GM12891 (cell line): ENCODE data around the gene ASCC2.

ENCODE experiments used
- DNase-seq: peaks from one replicate; pipeline ENCODE4 v3.0.0; 2011; ENCODE audit warnings: low spot score; ENCODE audit not compliant: insufficient read length
- FAIRE-seq: peaks from 2 replicates; lab custom pipeline; 2011; peaks lifted over from hg19 to GRCh38; lab: Jason Lieb, UNC
- PAX5 ChIP-seq: IDR thresholded peaks from 2 replicates; pipeline ENCODE4 v1.6.1; 2011; ENCODE audit warnings: low read length, moderate library complexity, mild to moderate bottlenecking; ENCODE audit not compliant: insufficient read depth, severe bottlenecking
- POLR2A ChIP-seq: IDR thresholded peaks from 2 replicates; pipeline ENCODE4 v1.6.1; 2011; ENCODE audit warnings: low read depth, low read length, control low read depth
- POLR2AphosphoS5 ChIP-seq: IDR thresholded peaks from 2 replicates; pipeline ENCODE4 v1.6.1; 2011; ENCODE audit warnings: low read depth, low read length, control low read depth
- POU2F2 ChIP-seq: IDR thresholded peaks from 2 replicates; pipeline ENCODE4 v1.6.1; 2011; ENCODE audit warnings: low read depth, mild to moderate bottlenecking, control low read depth, low read length, moderate library complexity
- SPI1 ChIP-seq: IDR thresholded peaks from 2 replicates; pipeline ENCODE4 v1.6.1; 2011; ENCODE audit warnings: low read depth, low read length, control low read depth
- TAF1 ChIP-seq: IDR thresholded peaks from 2 replicates; pipeline ENCODE4 v1.6.1; 2011; ENCODE audit warnings: low read depth, low read length, control low read depth

Gene ASCC2

DNA sequence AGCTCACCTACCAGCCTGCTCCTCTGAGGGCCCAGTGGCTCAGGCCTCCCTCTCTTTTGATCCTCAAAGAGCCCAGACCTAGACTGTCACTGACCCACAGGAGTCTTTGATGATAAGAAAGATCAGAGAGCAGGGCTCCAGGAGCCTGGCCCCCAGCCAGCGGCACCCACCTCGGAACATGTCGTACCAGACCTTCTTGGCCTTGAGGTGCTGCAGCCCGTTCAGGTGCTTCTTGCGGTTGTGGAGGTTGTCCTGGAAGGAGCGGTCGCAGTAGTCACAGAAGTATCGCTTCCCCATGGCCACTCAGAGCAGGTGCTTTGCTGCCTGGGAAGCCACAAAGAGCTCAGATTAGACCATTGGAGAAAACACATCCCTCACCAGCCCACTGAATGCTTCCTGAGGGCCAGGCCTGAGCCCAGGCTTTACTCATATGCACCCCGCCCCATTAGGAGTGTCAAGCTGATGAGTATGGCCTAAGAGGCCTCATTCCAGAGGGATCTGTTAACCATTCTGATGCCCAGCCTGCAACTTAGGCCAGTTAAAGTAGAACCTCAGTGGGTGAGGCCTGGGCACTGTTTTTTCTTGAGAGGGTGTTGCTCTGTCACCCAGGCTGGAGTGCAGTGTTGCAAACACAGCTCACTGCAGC, 89.7 kb downstream of the ASCC2 start:
- DNase-seq (no peak), FAIRE-seq (no peak)

GRCh38 chr22:29747832-29748231, 90.2 kb downstream of the ASCC2 start:
- FAIRE-seq (no peak), DNase-seq (no peak)
- no peak for TF ChIP-seq SPI1
- TF ChIP-seq POU2F2: no peak
- no peak for TF ChIP-seq POLR2A
- TF ChIP-seq PAX5: no peak
- no peak for TF ChIP-seq POLR2AphosphoS5
- no peak for TF ChIP-seq TAF1

More for the DNA sequence above, 89.7 kb downstream of the ASCC2 start:
- TF ChIP-seq POLR2A: no peak
- TF ChIP-seq TAF1: no peak
- no peak for TF ChIP-seq PAX5
- TF ChIP-seq SPI1: no peak
- no peak for TF ChIP-seq POU2F2
- TF ChIP-seq POLR2AphosphoS5: no peak

GRCh38 chr22:29744902-29745301, 93.2 kb downstream of the ASCC2 start:
- FAIRE-seq: no peak
- no peak for DNase-seq
- TF ChIP-seq TAF1 (no peak), POLR2AphosphoS5 (no peak), PAX5 (no peak), SPI1 (no peak), POU2F2 (no peak), POLR2A (no peak)

- FAIRE-seq: no peak
- TF ChIP-seq POLR2AphosphoS5 (no peak), TAF1 (no peak), SPI1 (no peak), POLR2A (no peak), POU2F2 (no peak), PAX5 (no peak)
Observed at GRCh38 chr22:29742326-29742725, 95.7 kb downstream of the ASCC2 start.

DNA sequence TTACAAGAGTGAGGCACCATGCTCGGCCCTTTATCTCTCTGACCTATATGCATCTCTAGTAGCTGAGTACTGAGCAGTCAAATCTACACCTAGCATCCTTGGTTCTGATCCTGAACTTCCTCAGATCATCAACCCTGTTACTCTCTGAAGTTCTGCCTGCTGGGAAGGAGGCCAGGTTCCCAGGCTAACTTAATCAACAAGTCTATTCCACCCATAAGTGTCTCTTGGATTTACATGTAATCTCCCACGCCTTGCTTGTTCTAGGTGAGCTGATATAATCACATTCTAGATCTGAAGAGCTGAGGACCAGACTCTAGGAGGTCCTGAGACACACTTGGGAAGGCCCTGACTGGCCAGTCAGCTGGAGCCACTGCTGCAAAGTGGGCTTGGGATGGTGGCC, 96.1 kb downstream of the ASCC2 start:
- FAIRE-seq (no peak), DNase-seq (no peak)
- TF ChIP-seq POLR2AphosphoS5: no peak

More at GRCh38 chr22:29742326-29742725, 95.7 kb downstream of the ASCC2 start:
- no peak for DNase-seq

- TF ChIP-seq SPI1 (no peak), POLR2A (no peak), POLR2AphosphoS5 (no peak), PAX5 (no peak), TAF1 (no peak), POU2F2 (no peak)
- FAIRE-seq (no peak), DNase-seq (no peak)
Observed at GRCh38 chr22:29740216-29740615, 97.9 kb downstream of the ASCC2 start.

DNA sequence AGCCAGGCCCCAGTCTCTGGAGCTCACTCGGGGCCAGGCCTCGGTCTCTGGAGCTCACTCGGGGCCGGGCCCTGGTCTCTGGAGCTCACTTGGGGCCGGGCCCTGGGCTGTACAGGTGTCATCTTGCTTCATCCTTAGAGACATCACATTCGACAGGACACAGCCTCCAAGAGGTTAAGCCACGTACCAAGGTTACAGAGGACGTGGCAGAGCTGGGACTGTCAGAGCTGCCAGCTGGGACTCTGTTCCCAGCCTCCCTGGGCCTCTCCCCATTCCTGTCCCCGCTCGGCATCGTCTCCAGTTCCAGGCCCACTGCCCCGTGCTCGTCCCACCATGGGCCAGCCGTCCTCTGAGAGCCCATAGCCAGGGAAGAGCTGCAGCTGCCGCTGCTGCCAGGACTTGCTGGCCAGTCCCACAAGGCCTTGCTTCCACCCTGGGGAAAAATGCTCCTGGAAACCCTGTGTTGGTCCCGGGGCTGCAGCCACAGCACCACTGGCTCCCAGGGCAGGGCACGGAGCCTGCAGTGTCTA, 98.7 kb downstream of the ASCC2 start:
- no peak for DNase-seq
- no peak for FAIRE-seq
- TF ChIP-seq POLR2A (no peak), POLR2AphosphoS5 (no peak), POU2F2 (no peak)
